ENCODE measurements around the gene ZNF230. TPM values are rescaled to one million over a fixed set of nuclear protein-coding genes. Genes with fewer than 3 reads are reported as not detected.

ZNF230 gene
- total RNA-seq, 1 donor from 2014 or later, result 3.5 TPM

- Histone ChIP-seq H3K9me3 (replicated peaks) (peaks cover 18% of the 10 kb centered on the region), H3K36me3 (peaks cover 92% of the 10 kb centered on the region), H3K27me3 (ENCODE audit: low read depth) (no peaks in the 10 kb centered on the region), H3K4me1 (no peaks in the 10 kb centered on the region), H3K4me3 (no peak overlapping the region), H3K27ac (replicated peaks) (no peak overlapping the region)
- intact Hi-C loops (cut with micrococcal nuclease), result no loop called here
- no peak for DNase-seq
- TF ChIP-seq CTCF (IDR thresholded peaks at IDR 0.05; ENCODE audit: borderline replicate concordance), result no peak
Observed at GRCh38 chr19:44059229-44059628, 56.5 kb downstream of the ZNF230 start.

- Histone ChIP-seq H3K36me3 (peaks cover 92% of the 10 kb centered on the region), H3K4me3 (no peak overlapping the region), H3K9me3 (replicated peaks) (peaks cover 36% of the 10 kb centered on the region), H3K4me1 (no peaks in the 10 kb centered on the region), H3K27ac (replicated peaks) (no peak overlapping the region), H3K27me3 (ENCODE audit: low read depth) (no peaks in the 10 kb centered on the region)
- TF ChIP-seq CTCF (IDR thresholded peaks at IDR 0.05; ENCODE audit: borderline replicate concordance), result no peak
- intact Hi-C loops (cut with micrococcal nuclease), result no loop called here
- DNase-seq, result no peak
Observed at GRCh38 chr19:44061038-44061437, 58.3 kb downstream of the ZNF230 start.

Other genes with a start within 250 kb of the ZNF230 start
- gene SMG9, start 248.0 kb upstream of the ZNF230 start, total RNA-seq, result 18.9 TPM
- gene KCNN4, start 222.0 kb upstream of the ZNF230 start, total RNA-seq, result 0.38 TPM
- 1.3 TPM for gene LYPD5, start 200.5 kb upstream of the ZNF230 start, total RNA-seq
- 14.7 TPM for gene ZNF283, start 175.6 kb upstream of the ZNF230 start, total RNA-seq
- gene ZNF404, start 119.0 kb upstream of the ZNF230 start, total RNA-seq, result 9.2 TPM
- gene ZNF45, start 67.7 kb upstream of the ZNF230 start, total RNA-seq, result 6.4 TPM
- 3.7 TPM for gene ZNF221, start 51.7 kb upstream of the ZNF230 start, total RNA-seq
- gene ZNF155, start 18.8 kb upstream of the ZNF230 start, total RNA-seq, result 7.3 TPM
- 4.6 TPM for gene ZNF222, start 22.4 kb downstream of the ZNF230 start, total RNA-seq
- gene ZNF223, start 49.1 kb downstream of the ZNF230 start, total RNA-seq, result 2.9 TPM
- gene ZNF284, start 69.2 kb downstream of the ZNF230 start, total RNA-seq, result 1.9 TPM
- 13.6 TPM for gene ZNF224, start 91.4 kb downstream of the ZNF230 start, total RNA-seq
- 2.6 TPM for gene ZNF225, start 110.4 kb downstream of the ZNF230 start, total RNA-seq
- 8.7 TPM for gene ZNF234, start 138.6 kb downstream of the ZNF230 start, total RNA-seq
- 17.8 TPM for gene ZNF226, start 162.1 kb downstream of the ZNF230 start, total RNA-seq
- gene ZNF227, start 209.6 kb downstream of the ZNF230 start, total RNA-seq, result 10.4 TPM

Data from left ventricle myocardium inferior (tissue), 1 donor.